GM19467 (cell line): ENCODE results near the gene ARRB2.

Experiments used
- ATAC-seq: cut with Tn5 transposase; IDR thresholded peaks from one replicate; pipeline ENCODE4 v1.9.1; 2021; ENCODE audit warnings: mild to moderate bottlenecking, moderate library complexity; ENCODE audit not compliant: unreplicated experiment

ARRB2 gene

GRCh38 chr17:4722678-4723240 is 12.3 kb downstream of the ARRB2 start:
- no peak for ATAC-seq

GRCh38 chr17:4724650-4725049 is 14.2 kb downstream of the ARRB2 start:
- ATAC-seq, result no peak

- no peak for ATAC-seq
Measured at GRCh38 chr17:4725646-4726310, 15.3 kb downstream of the ARRB2 start.

DNA sequence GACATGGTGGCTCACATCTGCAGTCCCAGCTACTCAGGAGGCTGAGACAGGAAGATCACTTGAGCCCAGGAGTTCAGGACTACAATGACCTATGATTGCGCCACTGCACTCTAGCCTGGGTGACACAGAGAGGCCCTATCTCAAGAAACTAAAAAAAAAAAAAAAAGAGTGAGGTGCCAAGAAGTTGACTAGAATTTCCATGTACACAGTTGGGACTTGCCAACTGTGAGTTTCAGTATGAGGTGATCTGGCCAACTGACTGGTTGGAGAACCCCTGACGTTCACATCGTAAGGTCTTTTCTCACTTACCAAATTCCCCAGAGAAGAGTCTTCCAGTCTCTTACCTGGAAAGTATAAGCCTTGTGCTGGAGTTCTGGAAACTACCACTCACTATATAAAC is 17.7 kb downstream of the ARRB2 start:
- no peak for ATAC-seq

- no peak for ATAC-seq
Measured at GRCh38 chr17:4733073-4733531, 22.7 kb downstream of the ARRB2 start.

DNA sequence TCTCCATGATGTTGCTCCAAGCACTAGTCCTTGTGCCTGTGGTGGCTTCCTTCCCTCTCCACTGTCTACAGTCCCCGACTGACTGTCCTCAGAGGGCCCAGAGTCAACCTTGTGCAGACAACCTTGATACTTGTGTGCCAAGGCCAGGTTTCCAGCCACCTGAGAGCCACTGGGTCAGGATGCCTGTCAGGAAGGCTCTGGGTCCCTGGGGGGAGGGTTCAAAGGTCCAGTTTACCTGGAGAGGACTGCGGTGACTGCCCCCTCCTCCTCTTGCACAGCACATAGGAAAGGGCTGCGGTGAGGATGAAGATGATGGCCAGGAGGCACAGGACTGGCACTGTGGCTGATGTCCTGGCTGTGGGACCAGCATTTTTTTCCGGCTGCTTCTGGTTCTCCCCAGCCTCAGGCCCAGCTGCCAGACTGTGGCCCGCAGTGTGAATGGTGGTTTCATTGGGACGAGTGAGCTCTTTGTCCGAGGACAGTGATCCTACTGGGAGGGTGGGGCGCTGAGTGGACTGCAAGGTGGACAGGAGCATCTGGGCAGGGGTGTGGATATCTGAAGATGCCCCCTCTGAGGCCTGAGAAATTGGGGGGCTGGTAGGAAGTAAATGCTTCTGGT is 24.5 kb downstream of the ARRB2 start:
- no peak for ATAC-seq

GRCh38 chr17:4735876-4736651 is 25.6 kb downstream of the ARRB2 start:
- ATAC-seq, result no peak

- no peak for ATAC-seq
Measured at GRCh38 chr17:4738136-4739121, 28.0 kb downstream of the ARRB2 start.

- no peak for ATAC-seq
Measured at GRCh38 chr17:4739122-4740024, 28.9 kb downstream of the ARRB2 start, which contains the start of the genes CXCL16 and ZMYND15. Gene CXCL16 (minus strand): TSS chr17:4739928. CDS start chr17:4739339, 589 bp downstream. Gene ZMYND15 (plus strand): TSS chr17:4739833. CDS start chr17:4740549, 716 bp downstream.

- ATAC-seq, result no peak
Measured at GRCh38 chr17:4740025-4740351, 29.6 kb downstream of the ARRB2 start.

DNA sequence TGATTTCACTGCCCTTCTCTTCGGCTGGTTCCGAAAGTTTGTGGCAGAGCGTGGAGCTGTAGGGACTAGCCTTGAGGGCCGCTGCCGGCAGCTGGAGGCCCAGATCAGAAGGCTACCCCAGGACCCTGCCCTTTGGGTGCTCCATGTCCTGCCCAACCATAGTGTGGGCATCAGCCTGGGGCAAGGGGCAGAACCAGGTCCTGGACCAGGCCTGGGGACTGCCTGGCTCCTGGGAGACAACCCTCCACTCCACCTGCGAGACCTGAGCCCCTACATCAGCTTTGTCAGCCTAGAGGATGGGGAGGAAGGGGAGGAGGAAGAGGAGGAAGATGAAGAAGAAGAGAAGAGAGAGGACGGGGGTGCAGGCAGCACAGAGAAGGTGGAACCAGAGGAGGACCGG is 30.2 kb downstream of the ARRB2 start:
- ATAC-seq, result no peak

DNA sequence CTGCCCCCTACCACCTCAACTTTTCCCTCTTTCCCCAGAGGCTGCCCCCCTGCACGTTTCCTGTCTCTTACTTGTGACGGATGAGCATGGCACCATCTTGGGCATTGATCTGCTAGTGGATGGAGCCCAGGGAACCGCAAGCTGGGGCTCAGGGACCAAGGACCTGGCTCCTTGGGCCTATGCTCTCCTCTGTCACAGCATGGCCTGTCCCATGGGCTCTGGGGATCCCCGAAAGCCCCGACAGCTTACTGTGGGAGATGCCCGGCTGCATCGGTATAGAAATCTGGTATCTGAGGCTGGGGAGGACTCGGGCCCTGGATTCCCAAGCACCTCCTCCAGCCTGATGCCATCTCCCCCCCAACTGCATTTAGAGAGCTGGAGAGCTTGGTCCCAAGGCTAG is 31.1 kb downstream of the ARRB2 start:
- ATAC-seq, result no peak

- ATAC-seq, result no peak
Measured at GRCh38 chr17:4742133-4742532, 31.7 kb downstream of the ARRB2 start.

GRCh38 chr17:4742629-4743028 is 32.2 kb downstream of the ARRB2 start:
- no peak for ATAC-seq

GRCh38 chr17:4743216-4743615 is 32.8 kb downstream of the ARRB2 start:
- no peak for ATAC-seq

DNA sequence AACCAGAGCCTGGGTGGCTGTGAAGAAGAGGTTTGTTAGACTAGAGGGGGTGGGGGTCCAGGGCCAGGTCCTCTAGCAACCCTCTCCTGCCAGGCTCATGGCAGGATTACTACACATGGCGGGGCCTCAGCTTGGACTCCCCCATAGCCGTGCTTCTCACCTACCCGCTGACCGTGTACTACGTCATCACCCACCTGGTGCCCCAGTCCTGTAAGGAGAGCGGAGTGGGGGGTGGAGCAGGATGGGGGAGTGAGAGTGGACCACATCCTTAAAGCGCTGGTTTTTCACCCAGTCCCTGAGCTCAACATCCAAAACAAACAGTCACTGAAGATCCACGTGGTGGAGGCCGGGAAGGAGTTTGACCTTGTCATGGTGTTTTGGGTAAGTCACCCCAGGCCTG is 33.5 kb downstream of the ARRB2 start:
- no peak for ATAC-seq

DNA sequence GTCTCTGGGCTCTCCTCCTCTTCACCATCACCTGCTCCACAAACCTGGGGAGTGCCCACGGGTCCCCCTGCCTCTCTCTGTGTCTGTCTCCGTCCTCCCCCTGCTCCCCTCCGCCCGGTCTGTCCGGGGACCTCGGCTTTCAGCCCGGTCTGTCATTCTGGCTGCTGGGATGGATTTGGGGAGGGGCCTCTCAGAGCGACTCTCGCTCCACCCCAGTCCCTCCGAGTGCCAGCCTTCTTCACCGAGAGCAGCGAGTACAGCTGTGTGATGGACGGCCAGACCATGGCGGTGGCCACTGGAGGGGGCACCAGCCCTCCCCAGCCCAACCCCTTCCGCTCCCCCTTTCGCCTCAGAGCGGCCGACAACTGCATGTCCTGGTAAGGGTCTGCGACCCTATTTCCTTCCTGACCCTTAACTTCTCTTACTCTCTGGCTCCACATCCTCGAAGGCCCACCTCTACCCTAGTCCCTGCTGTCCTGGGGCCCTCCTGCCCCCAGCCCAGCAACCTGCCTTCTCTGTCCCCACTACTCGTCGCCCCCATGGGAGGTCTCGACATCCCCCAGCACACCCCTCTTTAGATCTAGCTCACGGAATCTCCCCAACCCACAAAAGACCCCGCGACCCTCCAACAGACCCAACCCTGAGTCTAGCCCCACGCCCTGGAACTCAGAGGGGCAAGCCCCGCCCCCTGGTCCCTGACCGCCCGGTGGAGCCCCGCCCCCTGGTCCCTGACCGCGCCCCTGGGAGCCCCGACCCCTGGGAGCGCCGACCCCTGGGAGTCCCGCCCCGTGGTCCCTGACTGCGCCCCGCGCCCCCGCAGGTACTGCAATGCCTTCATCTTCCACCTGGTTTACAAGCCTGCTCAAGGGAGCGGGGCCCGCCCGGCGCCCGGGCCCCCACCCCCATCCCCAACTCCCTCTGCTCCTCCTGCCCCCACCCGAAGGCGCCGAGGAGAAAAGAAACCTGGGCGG is 34.9 kb downstream of the ARRB2 start:
- no peak for ATAC-seq

GRCh38 chr17:4747847-4748246 is 37.4 kb downstream of the ARRB2 start:
- no peak for ATAC-seq
